Gastroesophageal sphincter (tissue), 3 donors: ENCODE results near the gene CCDC106.

Source experiments
- CTCF ChIP-seq, 4 experiments: fragments of 200-600 bp in 2 of 4; fragments of 450-650 bp in 2 of 4; sonication (generic) in 1 of 4; IDR thresholded peaks; one replicate each; pipeline ENCODE4 v1.5.1; 2017 to 2019; ENCODE audit warnings: antibody characterized with exemption in 4 of 4, mild to moderate bottlenecking in 2 of 4, moderate library complexity in 2 of 4
- POLR2AphosphoS5 ChIP-seq: sonication (generic); formaldehyde crosslinking; IDR thresholded peaks from one replicate; pipeline ENCODE4 v1.6.1; 2017; ENCODE audit warnings: antibody characterized with exemption

GRCh38 chr19:55611983-55612645 is 35.9 kb upstream of the CCDC106 start:
- TF ChIP-seq CTCF (IDR thresholded peaks at IDR 0.05), result no peak
- no peak for TF ChIP-seq POLR2AphosphoS5
